Measurements from ENCODE around the gene EIF5A. TPM values are rescaled to one million over a fixed set of nuclear protein-coding genes. Genes with fewer than 3 reads are reported as not detected.

The EIF5A gene
- total and polyA plus RNA-seq, 8 donors, result 86.9 to 438 (median 163) TPM

DNA sequence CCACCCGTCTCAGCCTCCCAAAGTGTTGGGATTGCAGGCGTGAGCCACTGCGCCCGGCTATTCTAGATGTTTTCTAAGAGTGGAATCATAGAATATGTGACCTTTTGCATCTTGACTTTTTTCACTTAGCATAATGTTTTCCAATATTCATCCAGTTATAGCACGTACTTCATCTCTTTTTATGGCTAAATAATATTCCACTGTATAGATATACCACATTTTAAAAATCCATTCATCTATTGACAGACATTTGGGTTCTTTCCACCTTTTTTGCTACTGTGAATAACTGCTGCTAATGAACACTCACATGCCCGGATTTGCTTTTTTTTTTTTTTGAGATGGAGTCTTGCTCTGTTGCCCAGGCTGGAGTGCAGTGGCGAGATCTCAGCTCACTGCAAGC lies 3.2 kb upstream of the EIF5A start:
- TF ChIP-seq POLR2AphosphoS5 (IDR thresholded peaks at IDR 0.05) (no peak), EP300 (IDR thresholded peaks at IDR 0.05) (no peak), POLR2A (IDR thresholded peaks at IDR 0.05) (no peak)
- TF ChIP-seq, protein P1, sequence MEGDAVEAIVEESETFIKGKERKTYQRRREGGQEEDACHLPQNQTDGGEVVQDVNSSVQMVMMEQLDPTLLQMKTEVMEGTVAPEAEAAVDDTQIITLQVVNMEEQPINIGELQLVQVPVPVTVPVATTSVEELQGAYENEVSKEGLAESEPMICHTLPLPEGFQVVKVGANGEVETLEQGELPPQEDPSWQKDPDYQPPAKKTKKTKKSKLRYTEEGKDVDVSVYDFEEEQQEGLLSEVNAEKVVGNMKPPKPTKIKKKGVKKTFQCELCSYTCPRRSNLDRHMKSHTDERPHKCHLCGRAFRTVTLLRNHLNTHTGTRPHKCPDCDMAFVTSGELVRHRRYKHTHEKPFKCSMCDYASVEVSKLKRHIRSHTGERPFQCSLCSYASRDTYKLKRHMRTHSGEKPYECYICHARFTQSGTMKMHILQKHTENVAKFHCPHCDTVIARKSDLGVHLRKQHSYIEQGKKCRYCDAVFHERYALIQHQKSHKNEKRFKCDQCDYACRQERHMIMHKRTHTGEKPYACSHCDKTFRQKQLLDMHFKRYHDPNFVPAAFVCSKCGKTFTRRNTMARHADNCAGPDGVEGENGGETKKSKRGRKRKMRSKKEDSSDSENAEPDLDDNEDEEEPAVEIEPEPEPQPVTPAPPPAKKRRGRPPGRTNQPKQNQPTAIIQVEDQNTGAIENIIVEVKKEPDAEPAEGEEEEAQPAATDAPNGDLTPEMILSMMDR (IDR thresholded peaks at IDR 0.05), result no peak
- WGBS, 5 donors, result 93 to 99% (median 97%) methylated on average over 7 of the region's 7 CpGs
- intact Hi-C loops (cut with DNase I; ENCODE audit: low total_unique reads), result no loop called here

DNA sequence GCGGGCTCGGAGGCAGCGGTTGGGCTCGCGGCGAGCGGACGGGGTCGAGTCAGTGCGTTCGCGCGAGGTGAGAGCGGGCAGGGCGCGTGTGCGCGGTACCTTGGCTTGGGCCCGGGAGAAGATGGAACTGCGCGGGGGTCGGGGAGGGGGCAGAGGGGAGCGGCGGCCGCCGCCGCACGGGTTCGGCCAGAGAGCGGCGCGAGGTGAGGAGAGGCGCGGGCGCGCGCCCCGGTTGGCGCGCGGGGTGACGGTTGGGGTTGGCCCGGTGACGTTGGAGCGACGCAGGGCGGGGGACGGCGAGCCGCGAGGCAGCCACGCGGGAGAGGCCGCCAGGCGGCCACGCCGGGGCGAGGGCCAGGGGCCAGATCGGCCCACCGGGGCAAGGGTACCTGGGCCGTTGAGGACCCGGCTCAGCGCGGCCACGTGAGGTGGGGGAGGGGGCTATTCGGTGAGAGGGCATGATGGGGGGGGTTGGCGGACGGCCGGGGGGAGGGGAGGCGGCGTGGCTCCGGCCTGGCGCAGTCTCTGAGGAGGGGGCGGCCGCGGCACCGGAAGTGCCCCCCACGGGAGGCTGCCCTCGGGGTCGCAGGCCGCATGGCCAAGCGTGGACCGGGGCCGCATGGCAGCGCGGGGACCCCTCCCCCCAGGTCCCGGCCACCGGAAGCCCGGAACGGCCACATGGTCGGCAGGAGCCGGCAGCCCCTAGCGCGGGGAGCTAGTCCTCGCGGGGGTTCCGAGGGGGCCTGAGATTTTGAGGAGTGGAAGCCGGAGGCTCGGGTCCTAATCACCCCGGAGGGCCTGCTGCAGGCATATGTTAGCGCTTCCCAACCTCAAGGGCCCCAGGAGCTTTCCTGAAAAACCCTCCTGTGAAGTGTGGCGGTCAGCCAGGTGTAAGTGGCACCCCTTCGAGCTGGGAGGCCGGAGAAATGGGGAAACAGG lies 527 bp downstream of the EIF5A start:
- Histone ChIP-seq H3K9me3 (no peaks in the 10 kb centered on the region), H3K4me3 (peak overlapping the region; percentile 94 to 99 (median 98)), H3K4me1 (peaks cover 24 to 49% (median 43%) of the 10 kb centered on the region in 4 donors), H3K36me3 (peaks cover 31 to 38% (median 37%) of the 10 kb centered on the region in 4 donors), H3K27ac (peak overlapping the region; percentile 98 to 100 (median 100)), H3K27me3 (no peaks in the 10 kb centered on the region)
- WGBS, 5 donors, result 0 to 1% (median 1%) methylated on average over 45 to 104 of the region's 104 CpGs
- intact Hi-C loops (cut with DNase I; ENCODE audit: low total_unique reads), result no loop called here
- TF ChIP-seq POLR2AphosphoS5 (IDR thresholded peaks at IDR 0.05) (no peak), POLR2A (IDR thresholded peaks at IDR 0.05) (no peak), EP300 (IDR thresholded peaks at IDR 0.05) (no peak)
- TF ChIP-seq, protein P1 (IDR thresholded peaks at IDR 0.05), result no peak
- peak; percentile 51 to 82 for DNase-seq

More for the DNA sequence above, 3.2 kb upstream of the EIF5A start:
- Histone ChIP-seq H3K36me3 (no peaks in the 10 kb centered on the region), H3K27me3 (no peaks in the 10 kb centered on the region), H3K4me3 (no peak overlapping the region), H3K4me1 (peaks cover 4 to 14% (median 11%) of the 10 kb centered on the region in 4 donors), H3K27ac (no peak overlapping the region), H3K9me3 (no peaks in the 10 kb centered on the region)
- DNase-seq, result no peak

DNA sequence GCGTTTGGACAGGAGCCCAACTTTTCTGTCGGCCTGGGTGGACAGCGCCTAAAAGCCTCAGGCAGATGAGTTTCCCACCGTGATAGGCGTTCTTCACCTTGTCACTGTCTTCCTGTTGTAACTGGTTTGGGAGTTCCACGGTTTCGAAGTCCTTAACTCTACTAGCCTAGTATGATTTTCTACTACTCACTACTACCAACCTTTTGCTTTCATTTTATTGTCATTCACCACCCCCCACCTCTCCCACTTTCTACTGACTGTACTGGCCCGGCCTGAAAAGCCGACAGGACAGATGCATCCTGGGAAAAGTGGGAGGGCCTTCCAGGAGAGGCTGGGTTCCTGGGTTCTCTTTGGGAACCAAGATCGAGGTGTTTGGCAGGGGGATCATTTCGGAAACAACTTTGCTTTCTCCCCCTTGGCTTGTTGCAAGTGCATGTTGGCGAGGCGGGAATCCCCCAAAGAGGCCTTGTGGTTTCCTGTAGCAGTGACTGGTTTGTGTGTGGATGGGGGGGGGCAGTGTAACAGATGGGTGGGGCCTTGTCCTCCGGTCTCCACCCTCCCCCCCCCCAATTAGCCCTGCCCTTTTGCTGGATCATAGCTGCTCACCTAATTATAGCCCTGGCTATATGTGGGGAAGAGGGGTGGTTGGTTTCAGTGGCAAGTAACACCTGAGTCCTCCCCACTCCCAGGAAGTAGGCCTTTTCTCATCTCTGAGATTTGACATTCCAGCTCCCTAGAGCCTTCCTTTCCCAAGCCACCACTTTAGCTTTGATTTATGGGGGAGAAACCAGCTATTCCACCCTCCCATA lies 1.4 kb downstream of the EIF5A start:
- no peaks in the 10 kb centered on the region for H3K27me3 ChIP-seq
- peak overlapping the region; percentile 98 to 100 (median 100) for H3K27ac ChIP-seq
- TF ChIP-seq POLR2AphosphoS5 (IDR thresholded peaks at IDR 0.05), result peak; percentile 61 to 80 (median 68)
- TF ChIP-seq EP300 (IDR thresholded peaks at IDR 0.05), result no peak
- TF ChIP-seq, protein P1 (IDR thresholded peaks at IDR 0.05), result peak in 1 of 7 experiments; percentile 16
- TF ChIP-seq POLR2A (IDR thresholded peaks at IDR 0.05), result peak in 2 of 4 donors; percentile 41 to 52
- no peaks in the 10 kb centered on the region for H3K9me3 ChIP-seq
- H3K4me1 ChIP-seq, result peaks cover 32 to 57% (median 51%) of the 10 kb centered on the region in 4 donors
- peak overlapping the region; percentile 94 to 99 (median 98) for H3K4me3 ChIP-seq
- WGBS, 5 donors, result 0 to 2% (median 0%) methylated on average over 13 to 14 of the region's 14 CpGs
- intact Hi-C loops (cut with DNase I; ENCODE audit: low total_unique reads), result no loop called here
- peaks cover 40 to 46% (median 45%) of the 10 kb centered on the region in 4 donors for H3K36me3 ChIP-seq
- DNase-seq, result peak; percentile 81 to 94

DNA sequence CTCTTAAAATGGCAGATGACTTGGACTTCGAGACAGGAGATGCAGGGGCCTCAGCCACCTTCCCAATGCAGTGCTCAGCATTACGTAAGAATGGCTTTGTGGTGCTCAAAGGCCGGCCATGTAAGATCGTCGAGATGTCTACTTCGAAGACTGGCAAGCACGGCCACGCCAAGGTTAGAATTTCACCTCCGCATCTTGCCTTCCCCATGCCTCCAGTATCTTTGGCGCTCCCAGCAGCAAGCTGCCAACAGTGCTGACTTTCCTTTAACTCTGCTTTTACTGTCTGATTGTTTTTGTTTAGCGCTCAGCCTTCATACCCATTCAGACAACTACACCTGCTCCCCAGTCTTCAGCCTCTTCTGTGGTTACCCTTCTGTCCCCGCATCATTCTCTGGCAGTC lies 2.2 kb downstream of the EIF5A start:
- H3K4me3 ChIP-seq, result peak overlapping the region in 2 of 4 donors; percentile 94 to 97
- intact Hi-C loops (cut with DNase I; ENCODE audit: low total_unique reads), result no loop called here

More for the DNA sequence above, 2.2 kb downstream of the EIF5A start:
- Histone ChIP-seq H3K4me1 (peaks cover 40 to 65% (median 59%) of the 10 kb centered on the region in 4 donors), H3K27ac (peak overlapping the region in 4 of 5 donors; percentile 98 to 100 (median 100)), H3K27me3 (no peaks in the 10 kb centered on the region), H3K36me3 (peaks cover 42 to 50% (median 49%) of the 10 kb centered on the region in 4 donors), H3K9me3 (no peaks in the 10 kb centered on the region)
- 78 to 86% (median 82%) methylated on average over 12 of the region's 12 CpGs for WGBS, 5 donors
- DNase-seq, result no peak
- TF ChIP-seq, protein P1 (IDR thresholded peaks at IDR 0.05), result no peak
- TF ChIP-seq POLR2A (IDR thresholded peaks at IDR 0.05) (no peak), EP300 (IDR thresholded peaks at IDR 0.05) (no peak), POLR2AphosphoS5 (IDR thresholded peaks at IDR 0.05) (no peak)
